H1 (cell line): ENCODE data around the gene IQCC.

ENCODE experiments used
- ATF2 ChIP-seq: IDR thresholded peaks from 2 replicates; pipeline ENCODE4 v1.6.1; 2012; ENCODE audit warnings: low read length, inconsistent platforms
- CHD2 ChIP-seq: IDR thresholded peaks from 2 replicates; pipeline ENCODE4 v1.6.1; 2012; ENCODE audit warnings: low read length, improper control_type of control experiment
- CTCF ChIP-seq, 3 experiments: IDR thresholded peaks; 1 replicate in 2 of 3; 2 replicates in 1 of 3; pipeline versions ENCODE4 v1.5.1 to v1.6.1; 2011; ENCODE audit warnings: low read length in 3 of 3, mild to moderate bottlenecking in 3 of 3, inconsistent platforms in 2 of 3, low read depth in 1 of 3, moderate library complexity in 1 of 3; ENCODE audit not compliant: insufficient read depth in 1 of 3; ENCODE audit errors: control extremely low read depth in 1 of 3
- MAFK ChIP-seq: IDR thresholded peaks from 2 replicates; pipeline ENCODE4 v1.6.1; 2012; ENCODE audit warnings: low read depth, mild to moderate bottlenecking, improper control_type of control experiment, low read length
- POLR2AphosphoS5 ChIP-seq: IDR thresholded peaks from 2 replicates; pipeline ENCODE4 v1.6.1; 2011; ENCODE audit warnings: low read depth, low read length
- RXRA ChIP-seq: IDR thresholded peaks from 2 replicates; pipeline ENCODE4 v1.6.1; 2011; ENCODE audit warnings: low read depth, mild to moderate bottlenecking, low read length, moderate library complexity; ENCODE audit not compliant: insufficient read depth
- TCF12 ChIP-seq: IDR thresholded peaks from 2 replicates; pipeline ENCODE4 v1.6.1; 2011; ENCODE audit warnings: low read depth, mild to moderate bottlenecking, low read length
- USF2 ChIP-seq: IDR thresholded peaks from 2 replicates; pipeline ENCODE4 v1.6.1; 2011; ENCODE audit warnings: low read length, improper control_type of control experiment

GRCh38 chr1:32159189-32159588, 46.3 kb upstream of the IQCC start:
- TF ChIP-seq MAFK (no peak), CTCF (IDR thresholded peaks at IDR 0.05; ENCODE audit: control extremely low read depth in 1 of 3, insufficient read depth in 1 of 3, low read depth in 1 of 3, low read length in 3 of 3) (no peak), CHD2 (no peak), RXRA (no peak), POLR2AphosphoS5 (no peak), ATF2 (no peak), TCF12 (no peak), USF2 (no peak)
